Limb (tissue), 2 donors: ENCODE data around the gene PDXP.
"Not testable (repeated sequence)": the region's sequence is repeated elsewhere in the genome, so short reads cannot be mapped to it uniquely, and the experiment has no call there.

Experiments used
- DNase-seq, 2 donors: peaks; one replicate each; pipeline ENCODE4 v3.0.0-alpha.2; 2016; ENCODE audit errors: extremely low spot score in 2 of 2

The PDXP gene

DNA sequence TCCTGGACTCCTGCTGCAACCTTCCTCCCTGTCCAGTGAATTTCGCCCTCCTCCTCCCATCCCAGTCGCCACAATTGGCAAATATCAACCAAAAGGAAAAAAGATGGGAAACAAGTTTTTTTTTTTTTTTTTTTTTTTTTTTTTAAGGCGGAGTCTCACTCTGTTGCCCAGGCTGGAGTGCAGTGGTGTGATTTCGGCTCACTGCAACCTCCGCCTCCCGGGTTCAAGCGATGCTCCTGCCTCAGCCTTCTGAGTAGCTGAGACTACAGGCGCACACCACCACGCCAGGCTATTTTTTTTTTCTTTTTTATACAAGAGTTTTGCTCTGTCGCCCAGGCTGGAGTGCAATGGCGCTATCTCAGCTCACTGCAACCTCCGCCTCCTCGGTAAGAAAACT lies 37.7 kb downstream of the PDXP start:
- DNase-seq = not testable (repeated sequence)

DNA sequence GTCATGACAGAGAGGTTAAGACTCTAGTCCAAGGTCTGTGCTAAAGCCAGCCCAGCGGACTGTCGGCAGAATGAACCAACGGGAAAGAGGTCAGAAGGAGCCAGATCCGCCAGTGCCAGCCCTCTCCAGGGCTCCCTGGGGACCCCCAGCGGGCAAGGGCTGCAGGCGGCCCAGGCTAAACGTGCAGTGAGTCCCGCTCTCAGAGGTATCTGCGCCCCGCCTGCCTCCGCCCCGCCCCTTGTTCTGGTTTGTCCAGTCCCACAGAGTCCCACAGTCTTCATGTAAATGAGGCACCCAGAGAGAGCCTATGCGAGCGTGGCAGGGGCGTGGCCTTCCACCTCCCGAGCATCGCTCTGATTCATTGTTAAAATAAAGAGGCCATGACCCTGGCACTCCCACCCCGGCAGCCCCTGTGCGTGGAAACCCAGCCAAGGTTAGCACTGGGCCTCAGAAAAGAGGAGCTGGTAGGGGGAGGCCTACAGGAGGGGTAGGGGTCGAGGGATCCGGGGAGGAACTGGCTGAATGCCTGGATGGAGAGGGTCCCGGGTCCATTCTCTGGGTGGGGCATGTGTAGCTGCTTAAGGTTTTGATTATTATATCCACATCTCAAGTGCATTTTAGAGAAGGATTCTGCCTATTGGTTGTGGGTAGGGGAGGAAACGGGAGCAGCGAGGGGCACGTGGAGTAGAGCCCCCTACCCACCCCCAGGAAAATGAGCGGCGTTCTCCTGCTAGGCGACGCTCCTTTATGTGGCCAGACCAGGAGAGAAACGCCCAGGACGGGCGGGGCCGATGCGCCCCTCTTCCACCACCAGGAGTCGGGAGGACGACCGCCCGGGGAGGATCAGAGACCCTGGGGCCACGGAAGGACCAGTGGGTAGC lies 38.4 kb downstream of the PDXP start, which contains the start of gene TRIOBP:
Gene TRIOBP, plus strand, starts transcription at position 392 of the 881 bp plus-strand sequence. CDS start 4,318 bp downstream, outside the sequence.
- peak; percentile 88 to 95 for DNase-seq

DNA sequence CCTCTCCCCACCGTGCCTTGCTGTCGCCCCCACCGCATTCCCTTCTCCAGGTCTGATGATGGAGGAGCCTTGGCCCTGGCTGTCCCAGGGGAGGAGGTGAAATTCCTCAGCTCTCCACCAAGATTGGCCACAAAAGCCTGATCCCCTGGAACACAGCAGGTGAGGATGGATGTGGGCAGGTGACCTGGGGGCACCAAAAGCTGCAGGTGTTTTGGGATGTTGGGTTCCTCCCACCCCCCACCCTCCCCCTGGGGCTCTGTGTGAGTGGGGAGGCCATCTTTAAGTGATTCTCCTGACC lies 39.0 kb downstream of the PDXP start:
- DNase-seq = no peak

DNA sequence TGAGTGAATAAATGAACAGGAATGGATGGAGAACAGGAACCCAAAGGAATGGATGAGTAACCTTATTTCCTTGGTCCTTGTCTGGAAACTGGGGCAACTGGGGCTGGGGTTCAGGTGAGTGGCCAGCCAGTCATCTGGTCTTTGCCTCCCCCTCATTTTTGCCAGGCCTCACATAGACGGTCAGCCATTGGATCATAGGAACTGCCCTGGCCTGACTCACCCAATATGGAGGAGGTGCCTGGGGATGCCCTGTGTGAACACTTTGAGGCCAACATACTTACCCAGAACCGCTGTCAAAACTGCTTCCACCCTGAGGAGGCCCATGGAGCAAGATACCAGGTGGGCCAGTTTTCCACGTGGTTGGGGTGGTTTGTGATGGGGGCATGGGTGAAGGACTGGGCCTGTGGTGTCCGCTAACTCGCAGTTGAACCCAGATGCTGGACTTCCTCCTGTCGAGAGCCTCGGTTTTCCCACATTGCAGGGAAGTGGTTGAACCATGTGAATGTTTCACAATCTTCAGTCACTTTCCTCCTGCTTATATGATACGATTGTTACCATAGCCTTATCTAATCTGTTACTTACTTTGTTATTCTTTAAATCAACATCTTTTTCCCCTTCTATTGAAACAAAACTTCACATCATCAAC lies 42.7 kb downstream of the PDXP start:
- DNase-seq = no peak

DNA sequence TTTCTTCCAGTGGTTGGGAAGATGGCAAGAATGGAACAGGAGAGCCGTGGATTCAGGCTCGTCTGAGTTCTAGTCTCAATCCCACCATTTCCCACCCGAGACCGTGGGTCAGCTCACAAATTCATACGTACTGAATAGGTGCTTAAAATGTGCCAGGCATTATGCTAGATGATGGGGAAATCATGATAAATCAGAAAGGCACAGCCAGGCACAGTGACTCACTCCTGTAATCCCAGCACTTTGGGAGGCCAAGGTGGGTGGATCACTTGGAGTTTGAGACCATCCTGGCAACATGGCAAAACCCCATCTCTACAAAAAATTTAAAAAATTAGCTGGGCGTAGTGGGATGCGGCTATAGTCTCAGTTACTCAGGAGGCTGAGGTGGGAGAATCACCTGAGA lies 45.4 kb downstream of the PDXP start:
- no peak for DNase-seq

DNA sequence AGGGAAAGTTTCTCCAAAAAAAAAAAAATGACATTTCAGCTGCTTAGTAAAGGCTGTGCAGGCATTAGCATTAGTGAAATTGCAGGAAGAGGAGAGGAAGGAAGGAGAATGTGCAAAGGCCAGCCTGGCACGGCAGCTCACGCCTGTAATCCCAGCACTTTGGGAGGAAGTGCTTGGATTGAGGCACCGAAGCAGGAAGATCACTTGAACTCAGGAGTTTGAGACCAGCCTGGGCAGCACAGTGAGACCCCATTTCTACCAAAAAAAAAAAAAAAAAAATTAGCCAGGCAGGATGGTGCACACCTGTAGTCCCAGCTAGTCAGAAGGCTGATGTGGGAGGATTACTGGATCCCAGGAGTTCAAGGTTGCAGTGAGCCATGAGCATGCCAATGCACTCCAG lies 46.1 kb downstream of the PDXP start:
- DNase-seq = no peak

DNA sequence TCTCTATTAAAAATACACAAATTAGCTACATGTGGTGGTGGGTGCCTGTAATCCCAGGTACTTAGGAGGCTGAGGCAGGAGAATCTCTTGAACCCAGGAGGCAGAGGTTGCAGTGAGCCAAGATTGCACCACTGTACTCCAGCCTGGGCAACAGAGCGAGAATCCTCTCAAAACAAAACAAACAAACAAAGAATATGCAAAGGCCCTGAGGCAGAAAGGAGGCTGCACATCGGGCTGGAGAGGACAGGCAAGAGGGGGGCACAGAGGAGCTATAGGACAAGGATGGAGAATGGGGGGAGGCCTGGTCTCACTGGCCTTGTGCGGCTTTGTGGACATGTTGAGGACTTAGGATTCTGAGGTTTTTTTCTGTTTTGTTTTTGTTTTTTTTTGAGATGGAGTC lies 46.7 kb downstream of the PDXP start:
- no peak for DNase-seq

DNA sequence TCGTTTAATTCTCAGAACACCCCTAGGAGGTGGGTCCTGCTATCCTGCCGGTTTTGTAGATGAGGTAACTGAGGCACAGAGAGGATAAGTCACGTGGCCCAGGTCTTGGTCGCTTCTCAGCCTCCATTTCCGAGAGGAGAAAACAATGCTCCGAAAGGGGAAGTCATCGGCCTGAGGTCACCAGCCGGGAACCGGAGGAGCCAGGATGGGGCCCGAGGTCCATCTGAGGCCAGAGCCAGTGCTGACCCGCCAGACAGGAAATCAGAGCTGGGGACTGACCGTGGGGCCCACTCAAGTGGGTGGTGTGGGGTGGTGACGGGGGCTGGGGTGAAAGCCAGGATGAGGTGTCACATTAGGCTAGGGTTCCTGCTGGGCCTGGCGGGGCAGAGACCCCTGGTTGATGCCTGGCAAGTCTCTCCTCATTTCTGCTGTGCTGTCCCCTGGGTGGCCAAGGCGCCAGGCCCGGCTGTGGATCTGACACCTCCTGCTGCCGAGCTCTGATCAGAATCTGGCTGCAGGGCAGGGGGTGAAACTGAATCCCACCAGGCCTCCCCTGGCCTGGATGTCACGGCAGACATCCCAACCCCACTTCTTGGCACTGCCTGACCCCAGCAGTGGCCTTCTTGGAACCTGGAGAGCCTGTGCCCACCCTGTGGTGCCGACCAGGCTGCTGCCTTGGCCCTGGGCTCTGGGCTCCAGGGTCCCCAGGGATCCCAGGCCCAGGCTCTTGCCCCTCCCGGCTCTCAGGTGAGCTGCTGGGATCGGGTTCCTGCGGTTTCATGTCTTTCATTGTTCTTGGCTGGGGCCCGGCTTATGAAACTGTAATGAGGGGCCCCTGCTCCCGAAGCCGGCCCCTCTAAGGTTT lies 50.3 kb downstream of the PDXP start:
- no peak for DNase-seq

DNA sequence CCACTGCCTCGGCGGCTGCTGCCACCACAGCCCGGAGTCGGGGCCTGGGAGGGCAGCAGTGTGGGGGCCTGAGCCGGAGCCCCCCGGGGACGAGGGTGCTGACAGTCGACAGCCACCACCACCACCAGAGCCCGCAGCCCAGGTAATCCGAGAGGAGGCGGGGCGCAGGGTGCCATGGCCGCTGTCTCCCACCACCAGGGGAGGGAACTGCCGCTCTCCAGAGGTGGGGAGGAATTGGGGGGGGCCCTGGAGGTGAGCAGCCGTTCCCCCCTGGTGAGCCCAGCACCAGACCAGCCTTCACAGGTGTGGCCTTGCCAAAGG lies 50.9 kb downstream of the PDXP start:
- DNase-seq = no peak

DNA sequence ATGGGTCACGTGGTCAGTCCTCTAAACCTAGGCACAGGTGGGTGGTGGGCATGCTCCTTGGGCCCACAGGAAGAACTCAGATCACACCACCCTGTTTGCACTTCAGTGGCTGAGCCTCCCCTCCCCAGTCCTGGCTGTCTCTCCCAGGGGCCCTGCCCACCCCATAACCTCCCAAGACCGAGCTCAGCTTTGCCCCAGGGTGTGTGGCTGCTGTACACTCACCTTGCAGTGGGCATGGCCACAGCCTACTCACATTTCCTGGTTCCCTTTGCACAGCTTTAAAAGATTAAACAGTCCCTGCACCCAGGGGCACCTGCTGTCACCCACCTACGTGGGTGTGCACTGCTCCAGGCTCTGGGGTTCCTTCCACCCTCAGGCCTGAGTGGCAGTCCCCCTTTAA lies 52.2 kb downstream of the PDXP start:
- no peak for DNase-seq

DNA sequence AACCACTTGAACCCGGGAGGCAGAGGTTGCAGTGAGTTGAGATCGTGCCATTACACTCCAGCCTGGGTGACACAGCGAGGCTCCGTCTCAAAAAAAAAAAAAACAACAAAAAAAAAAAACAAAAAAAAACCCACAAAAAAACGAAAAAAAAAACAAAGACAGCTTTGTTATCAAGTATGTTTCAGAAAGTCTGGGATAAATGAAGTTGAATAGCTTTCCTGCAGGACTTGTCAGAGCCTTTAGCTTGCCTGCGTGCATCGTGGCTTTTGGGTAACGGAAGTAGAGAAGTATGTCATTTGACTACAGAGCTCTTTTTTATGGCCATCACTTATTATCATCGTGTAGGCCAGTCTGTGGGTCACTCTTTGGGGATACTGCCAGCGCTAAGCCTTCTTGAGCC lies 53.0 kb downstream of the PDXP start:
- DNase-seq = no peak

DNA sequence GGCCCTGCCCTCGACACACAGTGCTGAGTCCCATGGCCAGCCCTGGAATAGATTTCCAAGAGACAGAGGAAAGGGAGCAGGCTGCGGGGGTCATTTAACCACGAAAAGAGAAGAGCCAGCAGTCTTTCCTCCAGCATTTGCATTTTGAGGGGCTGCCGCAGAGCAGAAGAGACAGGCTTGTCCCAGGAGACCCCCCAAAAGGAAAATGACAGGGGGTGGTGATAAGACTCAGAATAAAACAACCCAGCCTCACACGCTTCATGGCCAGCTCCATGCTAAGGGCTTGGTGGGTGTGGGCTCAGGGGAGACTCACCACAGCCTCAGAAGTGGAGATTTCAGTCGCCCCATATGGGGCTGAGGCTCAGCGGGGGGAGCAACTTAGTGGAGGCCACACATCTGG lies 55.2 kb downstream of the PDXP start:
- DNase-seq = no peak

DNA sequence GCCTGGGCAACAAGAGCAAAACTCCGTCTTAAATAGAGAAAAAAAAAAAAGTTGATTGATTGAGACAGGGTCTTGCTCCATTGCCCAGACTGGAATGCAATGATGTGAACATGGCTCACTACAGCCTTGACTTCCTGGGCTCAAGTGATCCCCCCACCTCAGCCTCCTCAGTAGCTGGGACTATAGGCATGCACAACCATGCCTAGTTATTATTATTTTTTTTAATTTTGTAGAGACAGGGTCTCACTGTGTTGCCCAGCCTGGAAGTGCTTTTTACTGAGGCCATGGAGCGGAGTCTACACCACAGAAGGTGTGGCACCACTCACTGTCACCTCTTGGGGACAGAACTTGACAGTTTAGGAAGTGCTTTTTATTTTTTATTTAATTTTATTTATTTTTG lies 56.1 kb downstream of the PDXP start:
- no peak for DNase-seq

DNA sequence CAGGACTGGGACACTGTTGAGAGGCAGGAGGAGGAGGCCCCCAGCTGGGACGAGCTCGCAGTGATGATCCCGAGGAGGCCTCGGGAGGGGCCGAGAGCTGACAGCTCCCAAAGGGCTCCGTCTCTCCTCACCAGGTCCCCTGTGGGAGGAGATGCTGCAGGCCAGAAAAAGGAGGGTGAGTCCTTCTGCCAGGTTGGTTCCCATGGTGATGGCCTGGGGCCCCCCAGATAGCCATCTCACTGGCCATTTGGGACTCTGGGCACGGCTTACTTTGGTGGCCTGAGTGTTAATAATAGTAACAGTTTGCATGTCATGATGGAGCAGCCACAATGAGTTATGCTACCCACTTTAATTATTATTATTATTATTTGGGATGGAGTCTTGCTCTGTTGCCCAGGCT lies 57.2 kb downstream of the PDXP start:
- no peak for DNase-seq
